EH (cell line): ENCODE data around the gene TCEAL3.
A peak's percentile ranks its signal among the peaks of the same experiment; 100 is the strongest.
"Not testable (repeated sequence)": the region's sequence is repeated elsewhere in the genome, so short reads cannot be mapped to it uniquely, and the experiment has no call there.

Experiments used
- DNase-seq: peaks from one replicate; pipeline ENCODE4 v3.0.0-alpha.2; 2015; ENCODE audit warnings: low read depth

Gene TCEAL3

DNA sequence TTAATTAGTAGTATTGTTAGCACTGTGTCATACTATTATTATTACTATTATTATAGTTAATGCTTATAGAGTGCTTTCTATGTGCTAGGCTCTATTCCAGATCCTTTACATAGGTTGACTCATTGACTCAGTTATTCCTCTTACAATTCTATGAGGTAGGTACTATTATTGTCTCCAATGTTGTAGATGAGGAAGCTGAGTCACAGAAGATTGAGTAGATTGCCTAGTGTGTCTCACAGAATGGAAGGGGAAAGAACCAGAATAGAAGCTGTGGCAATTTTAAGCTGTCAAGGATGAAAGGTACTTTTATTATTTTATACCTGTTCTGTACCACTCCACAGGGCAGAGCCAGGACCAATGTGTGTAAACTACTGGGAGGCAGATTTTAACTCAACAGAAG is 19.1 kb downstream of the TCEAL3 start:
- DNase-seq = peak; percentile 52

GRCh38 chrX:103628386-103629317 is 20.9 kb downstream of the TCEAL3 start, which contains the start of gene TCEAL1:
TSS of gene TCEAL1 (plus strand) at chrX:103628975. CDS start at chrX:103629917, 942 bp downstream.
- DNase-seq = peak; percentile 48

GRCh38 chrX:103629318-103630170 is 21.8 kb downstream of the TCEAL3 start:
- DNase-seq = peak; percentile 76

GRCh38 chrX:103630171-103630511 is 22.4 kb downstream of the TCEAL3 start:
- no peak for DNase-seq

- no peak for DNase-seq
Measured at GRCh38 chrX:103631145-103631544, 23.4 kb downstream of the TCEAL3 start.

GRCh38 chrX:103635436-103635835 is 27.7 kb downstream of the TCEAL3 start:
- DNase-seq = peak; percentile 27

DNA sequence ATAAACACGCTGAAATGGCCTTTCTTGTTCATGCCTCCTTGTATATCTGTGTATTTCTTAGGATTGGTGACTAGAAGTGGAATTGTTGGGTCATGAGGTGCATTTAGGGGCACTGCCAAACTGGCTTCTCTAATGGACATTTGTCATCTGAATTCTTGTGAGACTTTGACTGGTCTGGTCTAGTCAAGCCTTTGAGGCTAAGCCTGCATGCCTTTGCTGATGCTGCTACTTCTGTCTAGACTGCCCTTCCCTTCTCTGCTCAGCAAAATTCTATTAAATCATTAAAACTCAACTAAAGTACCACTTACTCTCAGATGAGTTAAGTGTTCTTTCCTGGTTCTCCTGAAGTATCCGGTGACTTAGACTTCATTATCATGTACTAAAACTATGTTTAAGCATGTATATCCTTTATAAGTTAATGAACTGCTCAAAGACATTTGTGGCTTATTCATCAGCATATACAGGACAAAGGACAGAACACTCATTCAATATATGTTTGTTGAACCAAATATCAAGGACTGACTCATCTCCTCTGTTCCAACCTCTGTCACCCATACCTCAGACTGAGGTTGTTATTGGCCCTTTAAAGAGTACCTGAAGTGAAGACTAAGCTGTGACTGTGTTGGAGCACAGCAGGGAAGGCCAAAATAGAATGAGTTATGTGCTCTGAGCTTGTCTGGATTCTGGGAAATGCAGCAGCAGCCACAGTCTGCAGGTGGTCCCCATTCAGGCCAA is 30.0 kb downstream of the TCEAL3 start:
- peak; percentile 12 for DNase-seq

GRCh38 chrX:103638479-103639346 is 30.9 kb downstream of the TCEAL3 start:
- peak; percentile 32 for DNase-seq

- DNase-seq = peak; percentile 74
Measured at GRCh38 chrX:103640401-103641155, 32.8 kb downstream of the TCEAL3 start.

GRCh38 chrX:103644125-103644524 is 36.4 kb downstream of the TCEAL3 start:
- DNase-seq = no peak

DNA sequence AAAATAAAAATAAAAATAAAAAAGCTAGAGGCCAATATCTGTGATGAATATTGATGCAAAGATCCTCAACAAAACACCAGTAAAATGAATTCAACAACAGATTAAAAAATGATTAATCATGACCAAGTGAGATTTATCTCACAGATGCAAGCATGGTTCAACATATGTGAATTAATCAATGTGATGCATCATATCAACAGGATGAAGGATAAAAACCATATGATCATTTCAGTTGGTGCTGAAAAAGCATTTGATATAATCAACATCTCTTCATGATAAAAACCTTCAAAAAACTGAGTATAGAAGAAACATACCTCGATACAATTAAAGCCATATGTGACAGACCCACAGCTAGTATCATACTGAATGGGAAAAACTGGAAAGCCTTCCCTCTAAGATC is 39.9 kb downstream of the TCEAL3 start:
- DNase-seq = no peak

DNA sequence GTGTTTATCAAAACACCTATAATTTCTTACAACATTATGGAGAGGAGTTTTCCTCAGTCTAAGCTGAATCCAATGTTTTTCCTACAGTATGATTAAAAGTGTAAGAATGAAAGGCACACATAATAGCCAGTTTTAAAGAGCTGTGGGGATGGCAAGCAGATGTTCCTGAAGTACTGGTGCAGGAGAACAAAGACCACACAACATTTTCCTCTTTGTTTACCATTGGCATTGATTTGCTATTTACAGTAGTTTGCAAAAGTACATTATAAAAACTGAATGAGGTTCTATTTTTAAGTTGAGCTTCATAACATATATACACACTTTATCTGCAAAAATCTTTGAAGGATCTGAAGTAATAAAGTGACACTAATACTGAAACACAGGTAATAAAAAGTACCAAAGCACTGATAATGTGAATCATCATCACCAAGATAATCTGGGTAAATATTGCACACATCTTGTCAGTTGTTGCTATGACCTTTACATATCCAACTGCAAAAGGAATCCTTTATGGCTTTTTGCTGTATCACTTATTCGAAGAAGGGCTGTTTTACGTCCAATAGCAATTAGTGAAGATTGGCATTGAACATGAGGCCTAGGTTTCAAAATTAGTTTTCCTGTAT is 43.5 kb downstream of the TCEAL3 start:
- DNase-seq = no peak

DNA sequence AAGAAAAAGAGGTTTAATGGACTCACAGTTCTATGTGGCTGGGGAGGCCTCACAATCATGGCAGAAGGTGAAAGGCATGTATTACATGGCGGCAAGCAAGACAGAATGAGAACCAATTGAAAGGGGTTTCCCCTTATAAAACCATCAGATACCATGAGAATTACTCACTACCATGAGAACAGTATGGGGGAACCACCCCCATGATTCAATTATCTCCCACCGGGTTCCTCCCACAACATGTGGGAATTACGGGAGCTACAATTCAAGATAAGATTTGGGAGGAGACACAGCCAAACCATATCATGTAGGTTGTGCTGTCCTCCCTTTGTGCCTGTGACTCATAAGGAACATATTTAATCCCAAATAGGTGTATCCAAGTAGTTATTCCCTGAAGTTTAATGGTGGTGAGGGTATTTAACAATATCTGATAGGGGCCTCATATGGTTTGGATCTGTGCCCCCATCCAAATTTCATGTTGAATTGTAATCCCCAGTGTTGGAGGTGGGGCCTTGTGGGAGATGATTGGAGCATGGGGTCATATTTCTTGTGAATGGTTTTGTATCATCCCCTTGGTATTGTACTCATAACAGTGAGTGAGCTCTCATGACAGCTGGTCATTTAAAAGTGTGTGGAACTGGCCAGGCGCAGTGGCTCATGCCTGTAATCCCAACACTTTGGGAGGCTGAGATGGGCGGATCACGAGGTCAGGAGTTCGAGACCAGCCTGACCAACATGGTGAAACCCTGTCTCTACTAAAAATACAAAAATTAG is 47.7 kb downstream of the TCEAL3 start:
- not testable (repeated sequence) for DNase-seq

DNA sequence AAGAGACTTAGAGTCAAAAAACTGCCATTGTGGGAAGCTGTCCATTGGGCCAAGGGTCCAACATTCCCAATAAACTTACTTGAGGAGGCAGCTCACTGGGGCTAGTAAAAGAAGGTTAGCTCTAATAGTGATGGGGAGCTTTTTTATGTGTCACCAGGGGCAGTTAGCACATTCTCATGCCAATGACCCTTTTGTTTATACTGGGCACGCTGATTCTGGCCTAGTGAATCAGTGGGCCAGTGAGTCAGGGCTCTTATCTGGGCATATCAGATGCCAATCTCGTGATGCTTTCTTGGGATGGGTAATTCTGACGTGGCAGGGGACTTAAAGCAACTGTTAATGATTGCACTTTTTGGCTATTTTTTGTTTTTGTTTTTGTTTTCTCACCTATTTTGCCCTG is 48.9 kb downstream of the TCEAL3 start:
- peak; percentile 92 for DNase-seq

DNA sequence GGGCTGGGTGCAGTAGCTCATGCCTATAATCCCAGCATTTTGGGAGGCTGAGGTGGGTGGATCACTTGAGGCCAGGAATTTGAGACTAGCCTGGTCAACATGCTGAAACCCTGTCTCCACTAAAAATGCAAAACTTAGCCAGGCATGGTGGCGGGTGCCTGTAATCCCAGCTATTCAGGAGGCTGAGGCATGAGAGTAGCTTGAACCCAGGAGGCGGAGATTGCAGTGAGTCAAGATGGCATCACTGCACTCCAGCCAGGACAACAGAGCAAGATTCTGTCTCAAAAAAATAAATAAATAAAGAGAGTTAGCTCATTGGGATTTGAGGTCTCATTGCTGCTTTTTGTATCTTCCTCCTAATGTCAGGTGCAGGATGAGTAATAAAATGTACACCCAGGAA is 49.3 kb downstream of the TCEAL3 start:
- DNase-seq = peak; percentile 73

DNA sequence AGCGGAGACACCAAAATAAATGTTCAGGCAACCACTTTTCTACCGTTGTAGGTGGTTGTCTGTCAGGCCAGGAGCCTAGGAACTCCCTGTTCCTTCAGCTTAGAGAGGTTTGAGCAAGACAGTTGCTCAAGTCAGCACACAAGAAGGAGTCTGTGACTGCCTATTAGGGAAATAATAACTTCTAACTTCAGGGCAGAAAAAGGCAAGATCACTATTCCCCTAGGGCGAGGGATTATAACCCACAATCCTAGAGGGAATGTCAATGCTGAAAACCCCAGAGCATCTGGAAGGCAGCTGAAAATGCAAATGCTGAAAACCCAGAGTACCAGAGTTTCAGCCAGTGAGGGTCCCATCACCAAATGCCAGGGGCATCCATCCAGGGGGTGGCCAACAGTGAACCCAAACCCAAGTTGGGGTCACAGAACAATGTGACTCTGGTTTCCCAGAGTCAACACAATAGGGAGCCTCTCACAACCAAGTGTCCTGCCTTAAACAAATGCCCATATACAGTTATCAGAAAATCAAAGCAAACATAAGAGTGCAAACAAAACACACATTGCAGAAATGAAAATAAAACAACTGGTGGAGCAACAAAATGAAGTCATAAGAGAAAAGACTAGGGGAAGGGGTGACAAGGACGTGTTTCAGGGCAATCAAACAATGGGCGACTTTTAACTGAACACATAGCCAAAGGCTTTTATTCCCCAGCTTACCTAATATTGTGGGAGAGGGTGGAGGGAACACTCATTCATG is 51.1 kb downstream of the TCEAL3 start:
- no peak for DNase-seq

- DNase-seq = not testable (repeated sequence)
Measured at GRCh38 chrX:103659460-103659859, 51.7 kb downstream of the TCEAL3 start.
